Hepatocyte (in vitro differentiated cells): ENCODE results near the gene ZBTB7A.

Experiments used
- CTCF ChIP-seq: fragments of 200-600 bp; sonication (generic); IDR thresholded peaks from 2 replicates; pipeline ENCODE4 v1.5.1; 2016; ENCODE audit warnings: antibody characterized with exemption, mild to moderate bottlenecking; ENCODE audit not compliant: poor library complexity
- EZH2 ChIP-seq: fragments of 200-600 bp; sonication (generic); IDR thresholded peaks from 2 replicates; pipeline ENCODE4 v1.6.1; 2016; ENCODE audit warnings: antibody characterized with exemption, mild to moderate bottlenecking, borderline replicate concordance
- EZH2phosphoT487 ChIP-seq: fragments of 200-600 bp; sonication (generic); IDR thresholded peaks from one replicate; pipeline ENCODE4 v1.6.1; 2018; ENCODE audit warnings: antibody characterized with exemption, mild to moderate bottlenecking, low read depth, moderate library complexity; ENCODE audit not compliant: unreplicated experiment, severe bottlenecking

- no peak for TF ChIP-seq EZH2
- TF ChIP-seq CTCF: no peak
- TF ChIP-seq EZH2phosphoT487: no peak
These were observed 35.8 kb upstream of the ZBTB7A start for GRCh38 chr19:4102339-4103079.
